H1 (cell line): ENCODE measurements around the gene PRPH2. TPM values are rescaled to one million over a fixed set of nuclear protein-coding genes. Genes with fewer than 3 reads are reported as not detected.

ENCODE experiments used
- CTCF ChIA-PET: fragments of 300-600 bp; sonication (Branson Sonifier 250); formaldehyde crosslinking; loops from one replicate; lab custom pipeline; 2021; ENCODE audit not compliant: partially characterized antibody; lab: Charles Lee
- POLR2A ChIA-PET: fragments of 300-600 bp; sonication (Branson Sonifier 250); formaldehyde crosslinking; loops from one replicate; lab custom pipeline; 2021; ENCODE audit warnings: inconsistent platforms; ENCODE audit not compliant: partially characterized antibody; lab: Charles Lee
- DNase-seq, 2 experiments: peaks; one replicate each; pipeline versions ENCODE4 v3.0.0 to v3.0.0-alpha.2; 2010 to 2022; ENCODE audit warnings: low spot score in 2 of 2, low read depth in 1 of 2, mixed read lengths in 1 of 2
- FAIRE-seq: peaks from 2 replicates; lab custom pipeline; 2011; peaks lifted over from hg19 to GRCh38; lab: Jason Lieb, UNC
- H2AFZ ChIP-seq: 2 replicates; pipeline ENCODE4 v1.8.1; 2012; ENCODE audit warnings: low read length, inconsistent platforms
- H2AK5ac ChIP-seq: 2 replicates; pipeline ENCODE4 v1.6.1; 2013; ENCODE audit warnings: low read depth, low read length
- H2BK120ac ChIP-seq: replicated peaks from 2 replicates; pipeline ENCODE3; 2013; ENCODE audit warnings: low read depth, low read length, inconsistent platforms
- H2BK12ac ChIP-seq: 2 replicates; pipeline ENCODE4 v1.6.1; 2013; ENCODE audit warnings: low read depth, low read length
- H2BK15ac ChIP-seq: 2 replicates; pipeline ENCODE4 v1.6.1; 2013; ENCODE audit warnings: low read length
- H2BK20ac ChIP-seq: 2 replicates; pipeline ENCODE4 v1.6.1; 2013; ENCODE audit warnings: low read length
- H2BK5ac ChIP-seq: 2 replicates; pipeline ENCODE4 v1.6.1; 2013; ENCODE audit warnings: low read depth, low read length
- H3K14ac ChIP-seq: 2 replicates; pipeline ENCODE4 v1.6.1; 2013; ENCODE audit warnings: inconsistent platforms; ENCODE audit not compliant: insufficient read length
- H3K18ac ChIP-seq: 2 replicates; pipeline ENCODE4 v1.6.1; 2013; ENCODE audit warnings: low read length; ENCODE audit errors: extremely low read depth
- H3K23ac ChIP-seq: 2 replicates; pipeline ENCODE4 v1.6.1; 2013; ENCODE audit warnings: inconsistent platforms; ENCODE audit not compliant: insufficient read length
- H3K23me2 ChIP-seq: 2 replicates; pipeline ENCODE4 v1.6.1; 2013; ENCODE audit warnings: low read depth, low read length
- H3K27ac ChIP-seq: 2 replicates; pipeline ENCODE4 v1.6.1; 2011; ENCODE audit warnings: low read depth, low read length, inconsistent platforms
- H3K27me3 ChIP-seq, 4 experiments: replicated peaks in 1 of 4; 1 replicate in 1 of 4; 2 replicates in 3 of 4; pipeline versions ENCODE4 v1.6.1 to v1.8.1; 2011 to 2013; ENCODE audit warnings: low read length in 3 of 4, mild to moderate bottlenecking in 3 of 4, inconsistent platforms in 2 of 4, mixed read lengths in 2 of 4, moderate library complexity in 1 of 4; ENCODE audit not compliant: control insufficient read depth in 3 of 4, insufficient read depth in 3 of 4; ENCODE audit errors: extremely low read depth in 1 of 4
- H3K36me3 ChIP-seq, 4 experiments: 2 replicates each; pipeline versions ENCODE4 v1.6.1 to v1.8.1; 2011 to 2013; ENCODE audit warnings: mild to moderate bottlenecking in 4 of 4, low read length in 3 of 4, moderate library complexity in 2 of 4, control low read depth in 1 of 4, inconsistent platforms in 1 of 4; ENCODE audit not compliant: insufficient read depth in 4 of 4, control insufficient read depth in 2 of 4
- H3K4ac ChIP-seq: replicated peaks from 2 replicates; pipeline ENCODE3; 2013; ENCODE audit warnings: low read length, low read depth, mixed read lengths, inconsistent platforms; ENCODE audit not compliant: insufficient read length
- H3K4me1 ChIP-seq, 4 experiments: replicated peaks in 1 of 4; 1 replicate in 1 of 4; 2 replicates in 3 of 4; pipeline versions ENCODE4 v1.6.1 to v1.8.1; 2011 to 2013; ENCODE audit warnings: low read length in 3 of 4, inconsistent platforms in 2 of 4, mixed read lengths in 1 of 4; ENCODE audit not compliant: insufficient read depth in 4 of 4, control insufficient read depth in 3 of 4
- H3K4me2 ChIP-seq, 2 experiments: 2 replicates each; pipeline versions ENCODE4 v1.6.1 to v1.8.1; 2011 to 2013; ENCODE audit warnings: low read depth in 2 of 2, low read length in 2 of 2, control low read depth in 1 of 2, inconsistent platforms in 1 of 2, mild to moderate bottlenecking in 1 of 2; ENCODE audit not compliant: insufficient read depth in 1 of 2
- H3K4me3 ChIP-seq, 4 experiments: fragments of 200-600, 300-600 bp in 1 of 4; sonication (generic), shearing (Covaris generic), sonication (Bioruptor Twin) in 1 of 4; 2 replicates each; pipeline versions ENCODE4 v1.5.1 to v1.8.1; 2011 to 2016; ENCODE audit warnings: low read length in 4 of 4, low read depth in 3 of 4, control low read depth in 2 of 4, inconsistent platforms in 2 of 4, mild to moderate bottlenecking in 2 of 4, mixed read lengths in 1 of 4, moderate library complexity in 1 of 4; ENCODE audit not compliant: insufficient read depth in 2 of 4; ENCODE audit errors: extremely low read depth in 1 of 4
- H3K56ac ChIP-seq: replicated peaks from 2 replicates; pipeline ENCODE3; 2013; ENCODE audit warnings: low read depth, mild to moderate bottlenecking, mixed read lengths, low read length, inconsistent platforms; ENCODE audit not compliant: insufficient read length
- H3K79me1 ChIP-seq: 2 replicates; pipeline ENCODE4 v1.6.1; 2013; ENCODE audit warnings: low read depth, low read length, control low read depth
- H3K79me2 ChIP-seq, 2 experiments: 2 replicates each; pipeline versions ENCODE4 v1.6.1 to v1.8.1; 2012 to 2013; ENCODE audit warnings: low read length in 2 of 2, mild to moderate bottlenecking in 2 of 2, inconsistent platforms in 1 of 2; ENCODE audit not compliant: insufficient read depth in 2 of 2, control insufficient read depth in 1 of 2
- H3K9ac ChIP-seq, 4 experiments: replicated peaks in 1 of 4; 1 replicate in 1 of 4; 2 replicates in 3 of 4; pipeline versions ENCODE4 v1.6.1 to v1.8.1; 2011 to 2013; ENCODE audit warnings: low read depth in 3 of 4, low read length in 3 of 4, control low read depth in 2 of 4, mild to moderate bottlenecking in 2 of 4, moderate library complexity in 2 of 4, inconsistent platforms in 1 of 4; ENCODE audit errors: extremely low read depth in 1 of 4
- H3K9me3 ChIP-seq, 2 experiments: 2 replicates each; pipeline versions ENCODE4 v1.6.1 to v1.8.1; 2012 to 2013; ENCODE audit warnings: mild to moderate bottlenecking in 2 of 2, moderate library complexity in 2 of 2, control low read depth in 1 of 2, inconsistent platforms in 1 of 2, low read depth in 1 of 2, low read length in 1 of 2, mixed read lengths in 1 of 2; ENCODE audit not compliant: insufficient read depth in 2 of 2
- H4K20me1 ChIP-seq, 2 experiments: replicated peaks in 1 of 2; 2 replicates each; pipeline versions ENCODE3 to v1.8.1; 2011 to 2013; ENCODE audit warnings: inconsistent platforms in 2 of 2, low read length in 2 of 2, mild to moderate bottlenecking in 1 of 2; ENCODE audit not compliant: insufficient read depth in 2 of 2, control insufficient read depth in 1 of 2
- H4K5ac ChIP-seq: 2 replicates; pipeline ENCODE4 v1.6.1; 2013; ENCODE audit warnings: low read length, low read depth, mixed read lengths, inconsistent platforms; ENCODE audit not compliant: insufficient read length
- H4K8ac ChIP-seq: 2 replicates; pipeline ENCODE4 v1.8.0; 2013; ENCODE audit warnings: mild to moderate bottlenecking, moderate library complexity, low read length, inconsistent platforms; ENCODE audit not compliant: insufficient read depth; ENCODE audit errors: extremely low read depth
- H4K91ac ChIP-seq: replicated peaks from 2 replicates; pipeline ENCODE3; 2013; ENCODE audit warnings: low read length, mixed read lengths, inconsistent platforms; ENCODE audit not compliant: insufficient read length
- ASH2L ChIP-seq: fragments of 200-600, 300-600 bp; sonication (generic); IDR thresholded peaks from one replicate; pipeline ENCODE4 v1.7.1; 2017; ENCODE audit warnings: low read length
- BCL11A ChIP-seq, 2 experiments: IDR thresholded peaks; one replicate each; pipeline ENCODE4 v1.6.1; 2011; ENCODE audit warnings: low read depth in 2 of 2, low read length in 2 of 2, mild to moderate bottlenecking in 2 of 2
- CTCF ChIP-seq, 3 experiments: IDR thresholded peaks; 1 replicate in 2 of 3; 2 replicates in 1 of 3; pipeline versions ENCODE4 v1.5.1 to v1.6.1; 2011; ENCODE audit warnings: low read length in 3 of 3, mild to moderate bottlenecking in 3 of 3, inconsistent platforms in 2 of 3, low read depth in 1 of 3, moderate library complexity in 1 of 3; ENCODE audit not compliant: insufficient read depth in 1 of 3; ENCODE audit errors: control extremely low read depth in 1 of 3
- HDAC6 ChIP-seq: IDR thresholded peaks from one replicate; pipeline ENCODE4 v1.7.1; 2012; ENCODE audit warnings: low read depth, mild to moderate bottlenecking, inconsistent platforms, low read length, moderate library complexity
- JUND ChIP-seq: IDR thresholded peaks from 2 replicates; pipeline ENCODE4 v1.6.1; 2011; ENCODE audit warnings: mild to moderate bottlenecking, improper control_type of control experiment, low read length
- SUZ12 ChIP-seq: fragments of 200-600 bp; sonication (generic); IDR thresholded peaks from 2 replicates; pipeline ENCODE4 v1.6.1; 2012; ENCODE audit warnings: mild to moderate bottlenecking, inconsistent platforms, low read length, moderate library complexity, mixed read lengths
- WGBS, 2 experiments: shearing (Covaris generic) in 1 of 2; methylation state at CpG; one replicate each; pipeline versions ENCODE4 v1.1.6 to v1.1.7; 2013 to 2015; ENCODE audit warnings: low lambda C conversion rate in 2 of 2, mixed read lengths in 2 of 2, inconsistent platforms in 1 of 2, low coverage in 1 of 2, missing lambda C conversion rate in 1 of 2; ENCODE audit not compliant: insufficient replicate concordance in 2 of 2, insufficient coverage in 1 of 2, insufficient read length in 1 of 2; ENCODE audit errors: extremely low coverage in 1 of 2, missing lambda C conversion rate in 1 of 2; 5-methylcytosine and 5-hydroxymethylcytosine counted together
- polyA plus RNA-seq, 7 experiments: library from polyadenylated mRNA; depleted of rRNA in 3 of 7; stranded (reverse) in 5 of 7; unstranded in 2 of 7; fragments of >200 nt in 5 of 7; fragments of 200-250 nt in 2 of 7; gene quantifications; 1 replicate in 5 of 7; 2 replicates in 1 of 7; 4 replicates in 1 of 7; pipeline versions ENCODE4 v1.2.1 to v1.2.3, GENCODE V29; 2011 to 2013; ENCODE audit warnings: missing spikeins in 2 of 7, mixed read lengths in 2 of 7
- total RNA-seq: library from RNA; stranded (reverse); fragmentation: NEBNext Ultra II Directional; extraction: Animal tissue kit (Norgen Biotek cat#: 25700); gene quantifications from 2 replicates; pipeline ENCODE4 v1.2.1, GENCODE V29; 2021
- TF ChIP-seq, protein P1 (sequence below): IDR thresholded peaks from 2 replicates; pipeline ENCODE4 v1.6.1; 2011; ENCODE audit warnings: low read length, improper control_type of control experiment
- TF ChIP-seq, protein P2 (sequence below): IDR thresholded peaks from 2 replicates; pipeline ENCODE4 v1.6.1; 2012; ENCODE audit warnings: inconsistent platforms

Gene PRPH2
- total and polyA plus RNA-seq, 2 of the 8 experiments (the other 6 are each of a cell fraction or from before 2014, with no cell fraction given): 0.23 to 0.65 TPM

DNA sequence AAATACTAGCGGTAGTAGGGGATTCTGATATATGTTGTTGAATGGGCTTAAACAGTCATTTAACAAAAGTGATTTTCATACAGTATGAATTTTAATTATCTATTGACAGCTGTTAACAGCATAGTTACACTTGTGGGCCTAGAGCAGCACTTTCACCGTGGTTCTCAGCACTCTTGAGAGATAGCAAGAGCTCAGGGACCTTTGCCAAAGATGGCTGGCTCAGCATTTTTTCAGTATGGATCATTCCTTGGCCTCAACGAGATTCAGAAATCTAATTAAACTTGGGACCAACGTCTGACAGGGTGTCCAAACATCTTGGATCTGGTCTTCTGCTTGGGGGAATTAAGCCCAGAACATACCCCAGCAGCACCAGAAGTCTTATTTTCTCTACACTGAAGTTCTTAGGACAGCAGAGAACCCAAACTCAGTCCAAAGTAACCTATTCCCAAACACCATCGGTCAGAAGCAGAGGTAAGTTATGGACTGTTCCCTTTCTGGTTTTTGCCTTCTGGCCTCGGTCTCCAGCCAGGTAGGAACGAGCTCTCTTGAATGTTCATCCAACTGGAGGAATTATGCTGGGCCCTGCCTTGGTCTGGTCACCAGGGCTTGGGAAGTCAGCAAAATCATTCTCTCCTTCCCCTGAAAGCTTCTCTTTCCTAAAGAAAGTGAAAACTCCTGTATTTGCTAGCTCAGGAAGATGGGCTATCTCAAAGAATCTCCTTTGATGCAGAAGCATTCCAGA lies 25.7 kb downstream of the PRPH2 start:
- Histone ChIP-seq H2AK5ac (no peak overlapping the region), H3K23me2 (no peaks in the 10 kb centered on the region), H3K4ac (no peak overlapping the region), H2BK5ac (no peak overlapping the region), H3K56ac (no peak overlapping the region), H4K91ac (no peak overlapping the region), H4K20me1 (no peaks in the 10 kb centered on the region), H3K27ac (no peak overlapping the region), H3K18ac (no peak overlapping the region), H3K23ac (no peak overlapping the region), H3K79me1 (no peaks in the 10 kb centered on the region), H3K4me3 (no peak overlapping the region), H2BK12ac (no peak overlapping the region), H4K5ac (no peak overlapping the region), H3K9me3 (no peaks in the 10 kb centered on the region), H4K8ac (no peak overlapping the region), H3K4me1 (no peaks in the 10 kb centered on the region), H3K36me3 (peaks cover 0 to 19% (median 6%) of the 10 kb centered on the region in 4 experiments; a peak in 4 of 8 replicates), H3K79me2 (no peaks in the 10 kb centered on the region), H2AFZ (no peak overlapping the region), H3K9ac (no peak overlapping the region), H3K27me3 (no peaks in the 10 kb centered on the region), H3K4me2 (no peak overlapping the region), H2BK20ac (no peak overlapping the region), H2BK15ac (no peak overlapping the region), H3K14ac (no peak overlapping the region), H2BK120ac (no peak overlapping the region)
- FAIRE-seq: no peak
- CTCF ChIA-PET: interaction anchor here (0.8 to 3.0 kb wide), 6 partner anchors 29 to 601 kb away, joined by 3 to 19 read pairs (median 4); no protein-coding TSS in a partner anchor
- POLR2A ChIA-PET: interaction anchor here (1.4 kb wide), 1 partner anchor 17 kb away, joined by 3 read pairs; no protein-coding TSS in a partner anchor
- no peak for DNase-seq
- 96% methylated on average over 7 of the region's 7 CpGs; no CpG with 5 or more reads in 1 of the 2 experiments for WGBS, 2 experiments
- no peak for TF ChIP-seq CTCF (IDR thresholded peaks at IDR 0.05; ENCODE audit: control extremely low read depth in 1 of 3, insufficient read depth in 1 of 3, low read depth in 1 of 3, low read length in 3 of 3)
- TF ChIP-seq BCL11A (IDR thresholded peaks at IDR 0.05; ENCODE audit: low read depth in 2 of 2, low read length in 2 of 2): no peak
- TF ChIP-seq ASH2L: no peak
- TF ChIP-seq HDAC6: no peak
- TF ChIP-seq JUND: no peak
- TF ChIP-seq, protein P1, sequence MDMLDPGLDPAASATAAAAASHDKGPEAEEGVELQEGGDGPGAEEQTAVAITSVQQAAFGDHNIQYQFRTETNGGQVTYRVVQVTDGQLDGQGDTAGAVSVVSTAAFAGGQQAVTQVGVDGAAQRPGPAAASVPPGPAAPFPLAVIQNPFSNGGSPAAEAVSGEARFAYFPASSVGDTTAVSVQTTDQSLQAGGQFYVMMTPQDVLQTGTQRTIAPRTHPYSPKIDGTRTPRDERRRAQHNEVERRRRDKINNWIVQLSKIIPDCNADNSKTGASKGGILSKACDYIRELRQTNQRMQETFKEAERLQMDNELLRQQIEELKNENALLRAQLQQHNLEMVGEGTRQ: no peak
- TF ChIP-seq, protein P2, sequence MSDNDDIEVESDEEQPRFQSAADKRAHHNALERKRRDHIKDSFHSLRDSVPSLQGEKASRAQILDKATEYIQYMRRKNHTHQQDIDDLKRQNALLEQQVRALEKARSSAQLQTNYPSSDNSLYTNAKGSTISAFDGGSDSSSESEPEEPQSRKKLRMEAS: no peak
- TF ChIP-seq SUZ12: no peak
